Stimulated activated CD4-positive, alpha-beta T cell treated with anti-CD3 and anti-CD28 coated beads, Interleukin-15, amount 100 ng/mL, for 24 hours (primary cell): Measurements from ENCODE around the gene PTH1R.
"Not testable (repeated sequence)": the region's sequence is repeated elsewhere in the genome, so short reads cannot be mapped to it uniquely, and the experiment has no call there.

Source experiments
- DNase-seq: peaks from one replicate; pipeline ENCODE4 v3.0.0-alpha.2; 2020

Gene PTH1R

GRCh38 chr3:46901591-46902187, 24.2 kb downstream of the PTH1R start:
- no peak for DNase-seq

- no peak for DNase-seq
These were observed 24.7 kb downstream of the PTH1R start for GRCh38 chr3:46902188-46902631.

- DNase-seq: no peak
These were observed 26.1 kb downstream of the PTH1R start for GRCh38 chr3:46903341-46904302.

- no peak for DNase-seq
These were observed 27.0 kb downstream of the PTH1R start for GRCh38 chr3:46904303-46905212.

GRCh38 chr3:46905213-46905560, 27.7 kb downstream of the PTH1R start:
- no peak for DNase-seq

- no peak for DNase-seq
These were observed 28.3 kb downstream of the PTH1R start for GRCh38 chr3:46905661-46906451.

GRCh38 chr3:46906471-46907058, 29.0 kb downstream of the PTH1R start:
- DNase-seq: no peak

GRCh38 chr3:46907271-46907670, 29.8 kb downstream of the PTH1R start:
- no peak for DNase-seq

GRCh38 chr3:46907960-46908293, 30.4 kb downstream of the PTH1R start:
- DNase-seq: no peak

GRCh38 chr3:46908294-46908985, 30.9 kb downstream of the PTH1R start:
- DNase-seq: no peak

GRCh38 chr3:46908986-46909534, 31.5 kb downstream of the PTH1R start:
- no peak for DNase-seq

GRCh38 chr3:46909535-46910161, 32.1 kb downstream of the PTH1R start:
- DNase-seq: peak; percentile 89

- DNase-seq: no peak
These were observed 32.7 kb downstream of the PTH1R start for GRCh38 chr3:46910166-46910760.

- not testable (repeated sequence) for DNase-seq
These were observed 33.4 kb downstream of the PTH1R start for GRCh38 chr3:46910914-46911313.

- no peak for DNase-seq
These were observed 35.5 kb downstream of the PTH1R start for GRCh38 chr3:46912986-46913385.

GRCh38 chr3:46913644-46914043, 36.1 kb downstream of the PTH1R start:
- no peak for DNase-seq

- DNase-seq: no peak
These were observed 37.3 kb downstream of the PTH1R start for GRCh38 chr3:46914849-46915248.

GRCh38 chr3:46915297-46915822, 37.8 kb downstream of the PTH1R start:
- no peak for DNase-seq

- no peak for DNase-seq
These were observed 38.8 kb downstream of the PTH1R start for GRCh38 chr3:46916278-46916677.

GRCh38 chr3:46916799-46917198, 39.3 kb downstream of the PTH1R start:
- no peak for DNase-seq
